Osteoblast (primary cell): ENCODE measurements around the gene ZNHIT3. TPM values are rescaled to one million over a fixed set of nuclear protein-coding genes. Genes with fewer than 3 reads are reported as not detected.

Experiments
- DNase-seq: peaks from one replicate; pipeline ENCODE4 v3.0.0; 2011; ENCODE audit warnings: low spot score, mixed read lengths; ENCODE audit not compliant: insufficient read length; ENCODE audit errors: missing footprints
- H2AFZ ChIP-seq: 2 replicates; pipeline ENCODE4 v1.6.0; 2011; ENCODE audit warnings: mild to moderate bottlenecking, low read length
- H3K27ac ChIP-seq: 2 replicates; pipeline ENCODE4 v1.5.1; 2011; ENCODE audit warnings: mild to moderate bottlenecking, low read depth, low read length, moderate library complexity
- H3K27me3 ChIP-seq: 2 replicates; pipeline ENCODE4 v1.6.0; 2012; ENCODE audit warnings: mild to moderate bottlenecking, control low read depth, inconsistent platforms, low read length, moderate library complexity; ENCODE audit not compliant: insufficient read depth
- H3K36me3 ChIP-seq: 2 replicates; pipeline ENCODE4 v1.5.1; 2011; ENCODE audit warnings: mild to moderate bottlenecking, low read length, control low read depth, moderate library complexity; ENCODE audit not compliant: insufficient read depth
- H3K4me1 ChIP-seq: 2 replicates; pipeline ENCODE4 v1.5.1; 2011; ENCODE audit warnings: mild to moderate bottlenecking, low read length, control low read depth, moderate library complexity; ENCODE audit not compliant: insufficient read depth
- H3K4me2 ChIP-seq: 2 replicates; pipeline ENCODE4 v1.6.0; 2011; ENCODE audit warnings: mild to moderate bottlenecking, low read length; ENCODE audit not compliant: insufficient read depth
- H3K4me3 ChIP-seq: fragments of 200-600 bp; sonication (generic); 3 replicates; pipeline ENCODE4 v1.5.1; 2012; ENCODE audit warnings: mild to moderate bottlenecking, low read length, inconsistent platforms; ENCODE audit not compliant: insufficient read depth
- H3K79me2 ChIP-seq: 2 replicates; pipeline ENCODE4 v1.6.0; 2012; ENCODE audit warnings: mild to moderate bottlenecking, low read length, control low read depth, inconsistent platforms; ENCODE audit not compliant: insufficient read depth
- H3K9me3 ChIP-seq: 2 replicates; pipeline ENCODE4 v1.5.1; 2011; ENCODE audit warnings: low read depth, low read length, control low read depth
- H4K20me1 ChIP-seq: 2 replicates; pipeline ENCODE4 v1.6.0; 2012; ENCODE audit warnings: mild to moderate bottlenecking, low read length, control low read depth; ENCODE audit not compliant: insufficient read depth
- CTCF ChIP-seq: IDR thresholded peaks from 2 replicates; pipeline ENCODE4 v1.5.1; 2011; ENCODE audit warnings: mild to moderate bottlenecking, low read depth, low read length, moderate library complexity; ENCODE audit errors: extremely low read depth
- total RNA-seq: library from RNA; depleted of rRNA; stranded (reverse); fragments of >200 nt; gene quantifications from 2 replicates; pipeline ENCODE4 v1.2.3, GENCODE V29; 2012

ZNHIT3 gene
- total RNA-seq, 1 donor = 29.3 TPM

GRCh38 chr17:36459045-36459444 lies 27.4 kb upstream of the ZNHIT3 start:
- no peaks in the 10 kb centered on the region for H3K9me3 ChIP-seq
- H3K36me3 ChIP-seq = no peaks in the 10 kb centered on the region
- no peaks in the 10 kb centered on the region for H3K79me2 ChIP-seq
- no peak overlapping the region for H3K4me3 ChIP-seq
- peaks cover 3% of the 10 kb centered on the region for H3K27me3 ChIP-seq
- TF ChIP-seq CTCF = no peak
- H2AFZ ChIP-seq = no peak overlapping the region
- no peaks in the 10 kb centered on the region for H3K4me1 ChIP-seq
- no peak overlapping the region for H3K4me2 ChIP-seq
- no peaks in the 10 kb centered on the region for H4K20me1 ChIP-seq
- no peak for DNase-seq
- no peak overlapping the region for H3K27ac ChIP-seq

- Histone ChIP-seq H3K9me3 (no peaks in the 10 kb centered on the region), H3K4me2 (no peak overlapping the region), H3K4me1 (no peaks in the 10 kb centered on the region), H2AFZ (no peak overlapping the region), H3K36me3 (no peaks in the 10 kb centered on the region), H3K27me3 (peaks cover 3% of the 10 kb centered on the region), H3K4me3 (no peak overlapping the region), H3K27ac (no peak overlapping the region), H4K20me1 (no peaks in the 10 kb centered on the region), H3K79me2 (no peaks in the 10 kb centered on the region)
- DNase-seq = no peak
- TF ChIP-seq CTCF = no peak
Observed at GRCh38 chr17:36459601-36460000, 26.9 kb upstream of the ZNHIT3 start.

GRCh38 chr17:36460265-36460937 lies 26.1 kb upstream of the ZNHIT3 start:
- Histone ChIP-seq H3K9me3 (no peaks in the 10 kb centered on the region), H3K27ac (no peak overlapping the region), H3K27me3 (peaks cover 3% of the 10 kb centered on the region), H3K4me2 (no peak overlapping the region), H4K20me1 (no peaks in the 10 kb centered on the region), H3K79me2 (no peaks in the 10 kb centered on the region), H3K4me1 (no peaks in the 10 kb centered on the region), H2AFZ (no peak overlapping the region), H3K36me3 (no peaks in the 10 kb centered on the region), H3K4me3 (no peak overlapping the region)
- no peak for TF ChIP-seq CTCF
- DNase-seq = no peak

- H3K4me3 ChIP-seq = no peak overlapping the region
- H3K27ac ChIP-seq = no peak overlapping the region
- no peaks in the 10 kb centered on the region for H3K9me3 ChIP-seq
- H3K27me3 ChIP-seq = peaks cover 3% of the 10 kb centered on the region
- no peaks in the 10 kb centered on the region for H3K79me2 ChIP-seq
- no peak for TF ChIP-seq CTCF
- no peak overlapping the region for H3K4me2 ChIP-seq
- H3K36me3 ChIP-seq = no peaks in the 10 kb centered on the region
- no peaks in the 10 kb centered on the region for H3K4me1 ChIP-seq
- no peak for DNase-seq
- no peaks in the 10 kb centered on the region for H4K20me1 ChIP-seq
- H2AFZ ChIP-seq = no peak overlapping the region
Observed at GRCh38 chr17:36461330-36462110, 25.0 kb upstream of the ZNHIT3 start.
